SW 1271 (cell line): ENCODE data around the gene OTOS.
A peak's percentile ranks its signal among the peaks of the same experiment; 100 is the strongest.

ENCODE experiments used
- DNase-seq, 2 experiments: peaks; one replicate each; lab custom pipeline; 2025; lab: John Stamatoyannopoulos, UW

The OTOS gene

DNA sequence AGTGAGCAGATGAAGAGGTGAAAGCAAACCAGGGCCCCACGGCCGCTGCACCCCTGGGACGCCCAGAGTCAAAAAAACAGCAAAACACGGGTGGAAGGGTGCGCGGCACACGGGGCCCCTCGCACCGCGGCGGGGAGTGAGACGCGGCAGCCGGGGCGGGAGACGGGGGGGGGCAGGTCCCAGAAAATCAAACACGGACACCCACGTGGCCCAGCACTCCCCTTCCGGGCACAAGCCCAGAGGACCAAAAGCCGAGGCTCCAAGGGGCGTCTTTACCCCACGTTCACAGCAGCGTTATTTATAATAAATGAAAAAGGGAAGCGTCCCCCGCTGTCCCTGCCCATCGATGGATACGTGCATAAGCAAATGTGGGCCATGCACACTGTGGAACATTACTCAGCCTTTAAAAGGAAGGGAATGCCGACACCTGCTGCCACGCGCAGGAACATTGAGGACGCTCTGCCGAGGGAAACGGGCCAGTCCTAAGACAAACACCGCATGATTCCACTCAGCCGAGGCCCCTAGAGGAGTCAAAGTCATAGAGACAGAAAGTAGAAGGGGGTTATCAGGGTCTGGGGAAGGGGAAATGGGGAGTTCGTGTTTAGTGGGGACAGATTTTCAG, 3.7 kb downstream of the OTOS start:
- DNase-seq: no peak

- DNase-seq: peak; percentile 56 to 77
Measured at GRCh38 chr2:240136013-240136670, 4.3 kb downstream of the OTOS start, which contains the start of gene COPS9. COPS9 (minus strand) TSS chr2:240136305; CDS start chr2:240136284, 21 bp downstream.

- no peak for DNase-seq
Measured at GRCh38 chr2:240135706-240136012, 4.8 kb downstream of the OTOS start.

- DNase-seq: no peak
Measured at GRCh38 chr2:240134956-240135520, 5.4 kb downstream of the OTOS start.

DNA sequence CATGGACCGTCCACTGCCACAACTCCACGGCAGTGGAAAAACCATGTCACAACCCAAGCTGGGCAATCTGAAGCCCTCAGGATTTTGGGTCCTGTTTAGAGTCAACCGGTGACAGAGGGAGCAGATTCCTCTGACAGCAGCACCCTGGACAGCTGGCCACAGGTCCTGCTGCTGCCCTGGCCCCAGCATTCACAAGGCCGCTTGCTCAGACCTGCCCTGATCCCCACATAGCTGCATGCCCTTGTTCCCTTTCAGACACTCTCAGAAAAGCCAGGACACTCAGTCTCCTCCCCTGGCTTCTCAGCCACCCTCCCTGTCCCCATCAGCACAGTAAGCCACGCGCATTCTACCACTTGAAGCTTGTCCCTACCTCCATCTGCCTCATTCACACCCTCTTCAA, 6.0 kb downstream of the OTOS start:
- DNase-seq: no peak

DNA sequence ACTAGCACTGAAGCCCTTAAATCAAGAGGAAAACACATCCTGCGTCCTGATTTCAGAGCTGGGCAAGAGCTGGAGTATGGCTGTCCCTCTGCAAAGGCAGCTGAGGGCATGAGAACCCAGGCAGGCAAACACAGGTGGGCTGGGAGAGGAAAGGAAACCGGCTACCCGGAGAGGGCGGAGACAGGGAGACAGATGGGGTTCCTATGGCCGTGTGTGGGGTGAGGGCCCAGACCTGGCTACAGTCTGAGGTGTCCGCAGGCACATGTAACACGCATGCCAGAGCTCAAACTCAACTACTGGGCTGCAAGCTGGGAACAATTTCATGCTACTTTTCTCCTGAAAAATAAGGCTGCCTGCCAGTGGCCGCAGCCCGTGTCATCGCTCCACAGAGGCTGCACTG, 7.1 kb downstream of the OTOS start:
- DNase-seq: no peak

GRCh38 chr2:240132651-240132980, 7.8 kb downstream of the OTOS start:
- no peak for DNase-seq

DNA sequence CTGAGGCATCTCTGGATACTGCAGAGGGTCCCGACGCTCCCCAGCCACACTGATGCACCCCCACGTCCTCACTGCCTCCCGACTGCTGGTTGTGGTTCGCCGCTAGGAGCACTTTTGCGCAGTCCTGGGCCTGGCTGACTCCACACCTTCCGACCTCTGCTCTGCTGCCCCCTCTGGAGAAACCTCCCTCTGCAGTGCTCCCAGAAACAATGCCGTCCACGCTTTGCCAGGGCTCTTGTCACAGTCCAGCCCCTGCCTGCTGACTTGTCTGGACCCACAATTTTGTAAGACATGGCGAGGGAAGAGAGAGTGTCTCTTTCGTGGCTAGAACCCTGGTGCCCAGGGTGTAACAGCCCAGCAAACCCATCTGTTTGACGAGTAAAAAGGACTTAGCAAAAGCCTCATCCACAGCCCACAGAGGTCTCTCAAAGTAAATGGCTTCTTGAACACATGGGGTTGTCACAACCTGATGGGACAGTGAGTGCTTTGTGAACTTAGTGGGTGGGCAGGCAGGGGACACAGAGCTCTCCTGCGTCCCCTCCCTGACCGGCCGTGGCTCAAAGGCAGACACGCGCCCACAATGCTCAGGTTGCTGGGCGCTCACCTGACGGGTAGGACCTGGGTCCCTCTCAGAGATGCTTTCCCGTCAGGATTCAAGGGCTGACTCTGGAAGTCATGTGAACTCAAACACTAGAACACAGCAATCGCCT, 8.4 kb downstream of the OTOS start:
- DNase-seq: no peak

DNA sequence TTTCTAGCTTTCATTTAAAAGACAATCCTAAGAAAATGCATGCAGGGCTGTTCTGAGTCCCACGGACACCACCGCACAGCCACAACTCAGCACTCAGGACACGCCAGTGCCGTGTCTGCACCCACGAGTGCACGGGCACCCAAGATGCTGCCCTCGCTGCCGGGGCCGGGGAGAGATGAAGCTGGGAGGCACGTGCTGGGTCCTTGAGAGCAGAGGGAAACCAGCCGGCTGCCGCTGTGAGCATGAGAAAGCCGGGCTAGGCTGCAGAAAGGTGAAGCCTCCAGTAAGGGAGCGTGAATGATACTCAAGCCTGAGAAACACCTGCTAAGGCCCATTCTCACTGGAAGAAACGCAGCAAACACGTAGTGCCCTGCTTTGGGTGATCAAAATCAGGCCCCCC, 9.2 kb downstream of the OTOS start:
- DNase-seq: no peak

- no peak for DNase-seq
Measured at GRCh38 chr2:240130393-240131195, 9.9 kb downstream of the OTOS start.

GRCh38 chr2:240129731-240130392, 10.6 kb downstream of the OTOS start:
- DNase-seq: no peak

GRCh38 chr2:240129311-240129710, 11.1 kb downstream of the OTOS start:
- DNase-seq: no peak

DNA sequence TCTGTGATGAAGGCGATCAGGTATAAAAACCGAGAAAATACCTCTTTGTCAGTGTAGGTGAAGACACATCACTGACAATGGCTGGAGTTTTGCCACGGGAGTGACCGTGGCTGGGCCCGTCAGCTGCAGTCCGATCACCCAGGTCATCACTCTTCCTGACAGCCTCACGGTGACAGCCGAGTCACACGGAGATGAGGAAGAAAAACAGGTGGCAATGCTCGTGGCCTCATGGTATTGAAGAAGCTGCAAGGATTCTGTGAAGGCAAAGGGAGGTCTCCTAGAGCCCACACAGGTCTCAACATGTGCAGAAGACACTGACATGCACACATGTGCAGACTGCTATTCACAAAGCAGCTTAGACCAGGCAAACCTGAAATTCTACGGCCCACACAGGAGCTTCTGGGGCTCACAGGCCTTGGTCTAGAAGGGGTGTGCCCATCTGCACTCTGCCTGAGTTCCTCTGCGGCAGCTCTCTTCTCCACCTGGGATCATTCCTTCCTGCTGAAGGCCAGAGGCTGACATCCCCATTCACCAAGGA, 11.8 kb downstream of the OTOS start:
- no peak for DNase-seq

- DNase-seq: no peak
Measured at GRCh38 chr2:240127911-240128607, 12.4 kb downstream of the OTOS start.

- no peak for DNase-seq
Measured at GRCh38 chr2:240127191-240127750, 13.2 kb downstream of the OTOS start.

DNA sequence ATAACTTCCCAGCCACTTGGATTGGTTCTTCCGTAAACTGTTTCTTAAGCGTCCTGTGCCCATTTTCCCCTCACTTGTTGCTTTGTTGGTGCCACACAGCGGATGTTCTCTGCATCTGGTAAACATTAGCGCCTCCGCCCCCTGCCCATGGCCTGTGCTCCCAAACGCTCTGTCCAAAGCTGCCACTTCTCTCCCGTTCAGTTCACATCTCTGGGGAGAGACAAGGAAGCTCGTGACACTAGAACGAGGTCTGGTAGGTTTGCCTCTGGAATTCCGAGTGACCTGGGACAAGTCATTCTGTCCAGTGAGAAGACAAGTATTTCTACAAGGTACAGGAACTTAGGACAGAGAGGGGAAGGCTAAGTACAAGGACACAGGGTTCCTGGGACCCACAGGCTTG, 13.7 kb downstream of the OTOS start:
- DNase-seq: no peak

GRCh38 chr2:240125742-240126141, 14.7 kb downstream of the OTOS start:
- no peak for DNase-seq

GRCh38 chr2:240124651-240125030, 15.8 kb downstream of the OTOS start:
- DNase-seq: no peak

DNA sequence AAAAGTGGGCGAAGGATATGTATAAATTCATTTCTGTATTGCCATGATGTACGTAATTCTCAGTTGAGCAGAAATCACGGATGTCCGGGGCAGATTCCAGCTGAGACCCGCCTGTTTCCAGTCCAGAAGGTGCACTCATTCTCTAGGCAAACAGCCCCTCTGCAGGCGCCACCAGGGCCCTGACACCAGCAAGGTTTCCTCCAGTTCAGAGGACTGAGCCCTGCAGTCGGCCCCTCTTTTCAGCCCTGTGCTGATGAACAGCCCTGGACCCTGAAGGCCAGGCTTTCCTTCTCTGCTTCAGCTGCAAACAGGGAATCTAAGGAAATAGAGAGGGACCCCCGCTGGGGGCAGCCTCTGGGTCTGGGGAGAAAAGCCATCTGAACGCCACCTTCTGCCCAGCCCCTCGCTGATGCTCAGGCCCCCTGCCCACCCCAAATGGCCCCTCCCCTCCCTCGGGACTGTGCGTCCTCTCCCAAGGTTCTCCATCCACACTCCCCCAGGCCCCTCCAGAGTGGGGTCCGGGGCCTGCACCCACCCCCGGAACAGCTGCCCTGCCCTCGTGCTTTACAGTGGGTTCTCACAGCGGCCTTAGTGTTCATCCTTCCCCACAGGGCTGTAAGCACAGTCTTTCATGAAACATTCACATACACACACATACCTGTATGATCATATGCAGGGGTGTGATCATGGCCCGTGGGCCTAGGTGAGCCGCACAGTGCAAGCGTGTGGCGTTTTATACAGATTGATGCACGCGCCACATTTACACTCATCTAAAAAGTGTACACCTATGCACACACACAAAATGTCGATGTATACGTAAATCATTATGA, 16.4 kb downstream of the OTOS start:
- no peak for DNase-seq

- DNase-seq: no peak
Measured at GRCh38 chr2:240121675-240122074, 18.8 kb downstream of the OTOS start.
